ENCODE results near the gene RPEL1. TPM values are rescaled to one million over a fixed set of nuclear protein-coding genes. Genes with fewer than 3 reads are reported as not detected.
"Not testable (repeated sequence)": the region's sequence is repeated elsewhere in the genome, so short reads cannot be mapped to it uniquely, and the experiment has no call there.

The RPEL1 gene
- total RNA-seq, 2 donors from 2014 or later, result not detected

- DNase-seq (ENCODE audit: low spot score) (no peak), ATAC-seq (ENCODE audit: insufficient number of reproducible peaks, low FRiP score, low read depth) (no peak)
- Histone ChIP-seq H3K36me3 (no peaks in the 10 kb centered on the region), H3K4me1 (ENCODE audit: control insufficient read depth in 1 of 2, low read depth in 2 of 2) (no peaks in the 10 kb centered on the region), H3K27ac (no peak overlapping the region), H3K4me3 (no peak overlapping the region), H3K9me3 (no peaks in the 10 kb centered on the region), H3K27me3 (replicated peaks; ENCODE audit: insufficient read depth) (no peaks in the 10 kb centered on the region)
- no peak for TF ChIP-seq CTCF (IDR thresholded peaks at IDR 0.05)
Measured at GRCh38 chr10:103256613-103257012, 10.9 kb downstream of the RPEL1 start.

DNA sequence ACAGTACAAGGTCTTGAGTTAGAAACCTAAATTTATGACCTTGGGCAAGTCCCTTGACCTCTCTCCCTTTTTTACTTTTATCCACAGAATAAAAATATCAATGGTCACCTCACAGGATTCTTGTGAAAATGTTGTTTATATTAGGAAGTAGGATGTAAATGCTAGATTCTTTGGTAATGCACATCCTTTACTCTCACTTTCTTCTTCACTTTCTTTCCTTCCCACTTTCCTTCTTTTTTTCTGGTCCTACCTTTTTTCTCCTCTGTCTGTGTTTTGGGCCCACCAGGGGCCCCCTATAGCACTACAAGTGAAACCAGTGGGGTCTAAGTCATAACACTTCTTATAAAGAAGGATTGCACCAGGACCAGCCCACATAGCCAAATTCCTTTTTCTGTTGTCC, 12.1 kb downstream of the RPEL1 start:
- Histone ChIP-seq H3K27ac (no peak overlapping the region), H3K9me3 (no peaks in the 10 kb centered on the region), H3K27me3 (replicated peaks; ENCODE audit: insufficient read depth) (no peaks in the 10 kb centered on the region), H3K36me3 (no peaks in the 10 kb centered on the region), H3K4me1 (ENCODE audit: control insufficient read depth in 1 of 2, low read depth in 2 of 2) (no peaks in the 10 kb centered on the region), H3K4me3 (no peak overlapping the region)
- no peak for TF ChIP-seq CTCF (IDR thresholded peaks at IDR 0.05)
- DNase-seq (ENCODE audit: low spot score) (no peak), ATAC-seq (ENCODE audit: insufficient number of reproducible peaks, low FRiP score, low read depth) (no peak)

DNA sequence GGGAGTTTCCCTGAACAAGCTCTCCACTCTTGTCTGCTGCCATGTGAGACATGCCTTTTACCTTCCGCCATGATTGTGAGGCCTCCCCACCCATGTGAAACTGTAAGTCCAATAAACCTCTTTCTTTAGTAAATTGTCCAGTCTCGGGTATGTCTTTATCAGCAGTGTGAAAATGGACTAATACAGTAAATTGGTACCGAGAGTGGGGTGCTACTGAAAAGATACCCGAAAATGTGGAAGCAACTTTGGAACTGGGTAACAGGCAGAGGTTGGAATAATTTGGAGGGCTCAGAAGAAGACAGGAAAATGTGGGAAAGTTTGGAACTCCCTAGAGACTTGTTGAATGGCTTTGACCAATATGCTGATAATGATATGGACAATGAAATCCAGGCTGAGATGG, 13.2 kb downstream of the RPEL1 start:
- not testable (repeated sequence) for H3K9me3 ChIP-seq; ATAC-seq (ENCODE audit: insufficient number of reproducible peaks, low FRiP score, low read depth); H3K27ac ChIP-seq; H3K36me3 ChIP-seq; H3K27me3 ChIP-seq (replicated peaks; ENCODE audit: insufficient read depth); H3K4me3 ChIP-seq; DNase-seq (ENCODE audit: low spot score); H3K4me1 ChIP-seq (ENCODE audit: control insufficient read depth in 1 of 2, low read depth in 2 of 2)

DNA sequence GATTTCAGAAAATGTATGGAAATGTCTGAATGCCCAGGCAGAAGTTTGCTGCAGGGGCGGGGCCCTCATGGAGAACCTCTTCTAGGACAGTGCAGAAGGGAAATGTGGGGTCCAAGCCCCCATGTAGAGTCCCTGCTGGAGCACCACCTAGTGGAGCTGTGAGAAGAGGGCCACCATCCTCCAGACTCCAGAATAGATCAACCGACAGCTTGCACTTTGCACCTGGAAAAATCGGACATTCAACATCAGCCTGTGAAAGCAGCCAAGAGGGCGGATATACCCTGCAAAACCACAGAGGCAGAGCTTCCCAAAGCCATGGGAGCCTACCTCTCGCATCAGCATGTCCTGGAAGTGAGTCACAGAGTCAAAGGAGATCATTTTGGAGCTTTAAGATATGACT, 14.3 kb downstream of the RPEL1 start:
- Histone ChIP-seq H3K4me3 (no peak overlapping the region), H3K4me1 (ENCODE audit: control insufficient read depth in 1 of 2, low read depth in 2 of 2) (no peaks in the 10 kb centered on the region), H3K27ac (no peak overlapping the region), H3K36me3 (no peaks in the 10 kb centered on the region), H3K9me3 (no peaks in the 10 kb centered on the region), H3K27me3 (replicated peaks; ENCODE audit: insufficient read depth) (no peaks in the 10 kb centered on the region)
- DNase-seq (ENCODE audit: low spot score) (no peak), ATAC-seq (ENCODE audit: insufficient number of reproducible peaks, low FRiP score, low read depth) (no peak)
- no peak for TF ChIP-seq CTCF (IDR thresholded peaks at IDR 0.05)

DNA sequence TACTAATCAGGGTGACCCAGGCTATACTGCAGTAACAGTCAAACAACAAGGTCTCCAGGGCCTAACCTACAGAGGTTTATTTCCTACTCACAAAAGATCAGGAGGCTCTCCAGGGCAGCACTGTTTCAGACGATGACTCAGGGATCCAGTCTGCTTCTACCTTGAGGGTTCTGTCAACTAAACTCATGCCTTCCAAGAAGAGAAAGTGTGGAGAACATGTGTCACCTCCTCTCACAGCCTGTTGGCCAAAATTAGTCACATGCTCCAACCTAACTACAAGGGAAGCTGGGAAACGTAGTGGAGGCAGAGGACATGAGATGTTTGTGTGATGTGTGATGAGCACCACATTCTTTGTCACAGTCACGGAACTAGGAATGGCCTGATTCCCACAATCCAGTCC, 16.5 kb downstream of the RPEL1 start:
- H3K27me3 ChIP-seq (replicated peaks; ENCODE audit: insufficient read depth), result no peaks in the 10 kb centered on the region
- no peak overlapping the region for H3K27ac ChIP-seq
- no peak for TF ChIP-seq CTCF (IDR thresholded peaks at IDR 0.05)
- DNase-seq (ENCODE audit: low spot score) (no peak), ATAC-seq (ENCODE audit: insufficient number of reproducible peaks, low FRiP score, low read depth) (no peak)
- H3K4me1 ChIP-seq (ENCODE audit: control insufficient read depth in 1 of 2, low read depth in 2 of 2), result no peaks in the 10 kb centered on the region
- no peak overlapping the region for H3K4me3 ChIP-seq
- no peaks in the 10 kb centered on the region for H3K9me3 ChIP-seq
- no peaks in the 10 kb centered on the region for H3K36me3 ChIP-seq

- H3K4me3 ChIP-seq, result no peak overlapping the region
- no peak for TF ChIP-seq CTCF (IDR thresholded peaks at IDR 0.05)
- no peaks in the 10 kb centered on the region for H3K27me3 ChIP-seq (replicated peaks; ENCODE audit: insufficient read depth)
- no peak overlapping the region for H3K27ac ChIP-seq
- no peaks in the 10 kb centered on the region for H3K4me1 ChIP-seq (ENCODE audit: control insufficient read depth in 1 of 2, low read depth in 2 of 2)
- ATAC-seq (ENCODE audit: insufficient number of reproducible peaks, low FRiP score, low read depth) (no peak), DNase-seq (ENCODE audit: low spot score) (no peak)
- no peaks in the 10 kb centered on the region for H3K9me3 ChIP-seq
- H3K36me3 ChIP-seq, result no peaks in the 10 kb centered on the region
Measured at GRCh38 chr10:103265717-103266329, 20.1 kb downstream of the RPEL1 start.

Data from thoracic aorta (tissue), 2 donors.